Muscle layer of colon (tissue), 2 donors: ENCODE results near the gene SEL1L2.

Experiments used
- H3K27ac ChIP-seq: one replicate; pipeline ENCODE4 v1.7.0; 2013; ENCODE audit warnings: low read depth, mild to moderate bottlenecking, low read length, moderate library complexity
- H3K27me3 ChIP-seq, 2 donors: one replicate each; pipeline ENCODE4 v1.7.0; 2013; ENCODE audit warnings: low read length in 2 of 2, mild to moderate bottlenecking in 2 of 2; ENCODE audit not compliant: insufficient read depth in 2 of 2, control insufficient read depth in 1 of 2
- H3K36me3 ChIP-seq: one replicate; pipeline ENCODE4 v1.7.0; 2013; ENCODE audit warnings: mild to moderate bottlenecking, low read length; ENCODE audit not compliant: insufficient read depth
- H3K4me1 ChIP-seq: one replicate; pipeline ENCODE4 v1.7.0; 2013; ENCODE audit warnings: mild to moderate bottlenecking, low read length; ENCODE audit not compliant: insufficient read depth
- H3K4me3 ChIP-seq, 2 donors: one replicate each; pipeline ENCODE4 v1.7.0; 2013; ENCODE audit warnings: low read length in 2 of 2, low read depth in 1 of 2, mild to moderate bottlenecking in 1 of 2, moderate library complexity in 1 of 2
- H3K9ac ChIP-seq: one replicate; pipeline ENCODE4 v1.7.0; 2013; ENCODE audit warnings: low read length
- H3K9me3 ChIP-seq: one replicate; pipeline ENCODE4 v1.7.0; 2013; ENCODE audit warnings: mild to moderate bottlenecking, low read length
- donor health status: abdominal sarcoma.
- donor health status: Adenocarcinoma of cecum.

Gene SEL1L2, protein sequence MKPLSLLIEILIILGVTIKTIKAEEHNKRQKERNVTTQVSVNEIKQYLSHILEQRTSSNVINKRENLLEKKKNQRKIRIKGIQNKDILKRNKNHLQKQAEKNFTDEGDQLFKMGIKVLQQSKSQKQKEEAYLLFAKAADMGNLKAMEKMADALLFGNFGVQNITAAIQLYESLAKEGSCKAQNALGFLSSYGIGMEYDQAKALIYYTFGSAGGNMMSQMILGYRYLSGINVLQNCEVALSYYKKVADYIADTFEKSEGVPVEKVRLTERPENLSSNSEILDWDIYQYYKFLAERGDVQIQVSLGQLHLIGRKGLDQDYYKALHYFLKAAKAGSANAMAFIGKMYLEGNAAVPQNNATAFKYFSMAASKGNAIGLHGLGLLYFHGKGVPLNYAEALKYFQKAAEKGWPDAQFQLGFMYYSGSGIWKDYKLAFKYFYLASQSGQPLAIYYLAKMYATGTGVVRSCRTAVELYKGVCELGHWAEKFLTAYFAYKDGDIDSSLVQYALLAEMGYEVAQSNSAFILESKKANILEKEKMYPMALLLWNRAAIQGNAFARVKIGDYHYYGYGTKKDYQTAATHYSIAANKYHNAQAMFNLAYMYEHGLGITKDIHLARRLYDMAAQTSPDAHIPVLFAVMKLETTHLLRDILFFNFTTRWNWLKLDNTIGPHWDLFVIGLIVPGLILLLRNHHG

GRCh38 chr20:13990465-13990864 is at the start of gene SEL1L2:
TSS of gene SEL1L2 (minus strand) at chr20:13990614. CDS start at chr20:13990534, 80 bp downstream.
- Histone ChIP-seq H3K4me3 (no peak within 1 kb of the TSS), H3K9ac (no peak within 1 kb of the TSS), H3K4me1 (no peaks in the 10 kb centered on the region), H3K27ac (no peak within 1 kb of the TSS), H3K36me3 (no peaks in the 10 kb centered on the region), H3K27me3 (no peaks in the 10 kb centered on the region), H3K9me3 (no peaks in the 10 kb centered on the region)

DNA sequence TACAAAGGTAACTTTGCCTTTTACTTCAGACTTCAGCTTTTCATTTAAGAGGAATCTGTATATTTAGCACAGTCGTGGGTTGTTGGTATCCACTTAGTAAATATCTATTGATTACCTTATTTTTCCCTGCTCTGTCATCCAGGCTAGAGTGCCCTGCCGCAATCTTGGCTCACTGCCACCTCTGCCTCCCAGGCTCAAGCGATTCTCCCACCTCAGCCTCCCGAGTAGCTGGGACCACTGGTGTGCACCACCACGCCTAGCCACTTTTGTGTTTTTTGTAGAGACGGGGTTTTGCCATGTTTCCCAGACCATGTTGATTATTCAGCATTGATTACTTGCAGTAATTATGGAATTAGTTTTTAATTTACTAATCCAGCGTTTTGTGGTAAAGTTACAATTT is 46.2 kb upstream of the SEL1L2 start:
- Histone ChIP-seq H3K27me3 (no peaks in the 10 kb centered on the region), H3K4me1 (no peaks in the 10 kb centered on the region), H3K36me3 (no peaks in the 10 kb centered on the region), H3K9me3 (no peaks in the 10 kb centered on the region), H3K27ac (no peak overlapping the region), H3K4me3 (no peak overlapping the region), H3K9ac (no peak overlapping the region)

- no peaks in the 10 kb centered on the region for H3K4me1 ChIP-seq
- no peak overlapping the region for H3K4me3 ChIP-seq
- no peaks in the 10 kb centered on the region for H3K9me3 ChIP-seq
- no peak overlapping the region for H3K27ac ChIP-seq
- no peaks in the 10 kb centered on the region for H3K27me3 ChIP-seq
- H3K36me3 ChIP-seq, result no peaks in the 10 kb centered on the region
- no peak overlapping the region for H3K9ac ChIP-seq
Measured at GRCh38 chr20:14033310-14033709, 42.9 kb upstream of the SEL1L2 start.

GRCh38 chr20:14030991-14031390 is 40.6 kb upstream of the SEL1L2 start:
- no peak overlapping the region for H3K4me3 ChIP-seq
- H3K27ac ChIP-seq, result no peak overlapping the region
- H3K4me1 ChIP-seq, result no peaks in the 10 kb centered on the region
- H3K27me3 ChIP-seq, result no peaks in the 10 kb centered on the region
- H3K9ac ChIP-seq, result no peak overlapping the region
- H3K9me3 ChIP-seq, result no peaks in the 10 kb centered on the region
- H3K36me3 ChIP-seq, result no peaks in the 10 kb centered on the region

- H3K4me1 ChIP-seq, result no peaks in the 10 kb centered on the region
- no peaks in the 10 kb centered on the region for H3K9me3 ChIP-seq
- H3K27me3 ChIP-seq, result no peaks in the 10 kb centered on the region
- no peak overlapping the region for H3K9ac ChIP-seq
- H3K4me3 ChIP-seq, result no peak overlapping the region
- H3K27ac ChIP-seq, result no peak overlapping the region
- no peaks in the 10 kb centered on the region for H3K36me3 ChIP-seq
Measured at GRCh38 chr20:14012671-14013070, 22.3 kb upstream of the SEL1L2 start.

DNA sequence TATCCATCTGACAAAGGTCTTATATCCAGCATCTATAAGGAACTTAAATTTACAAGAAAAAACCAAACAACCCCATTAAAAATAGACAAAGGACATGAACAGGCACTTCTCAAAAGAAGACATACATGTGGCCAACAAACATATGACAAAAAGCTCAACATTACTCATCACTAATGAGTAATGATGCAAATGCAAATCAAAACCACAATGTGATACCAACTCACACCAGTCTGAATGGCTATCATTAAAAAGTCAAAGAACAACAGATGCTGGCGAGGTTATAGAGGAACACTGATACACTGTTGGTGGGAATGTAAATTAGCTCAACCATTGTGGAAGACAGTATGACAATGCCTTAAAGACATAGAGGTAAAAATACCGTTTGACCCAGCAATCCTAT is 18.8 kb upstream of the SEL1L2 start:
- Histone ChIP-seq H3K9ac (no peak overlapping the region), H3K27ac (no peak overlapping the region), H3K27me3 (no peaks in the 10 kb centered on the region), H3K9me3 (no peaks in the 10 kb centered on the region), H3K4me3 (no peak overlapping the region), H3K4me1 (no peaks in the 10 kb centered on the region), H3K36me3 (no peaks in the 10 kb centered on the region)

DNA sequence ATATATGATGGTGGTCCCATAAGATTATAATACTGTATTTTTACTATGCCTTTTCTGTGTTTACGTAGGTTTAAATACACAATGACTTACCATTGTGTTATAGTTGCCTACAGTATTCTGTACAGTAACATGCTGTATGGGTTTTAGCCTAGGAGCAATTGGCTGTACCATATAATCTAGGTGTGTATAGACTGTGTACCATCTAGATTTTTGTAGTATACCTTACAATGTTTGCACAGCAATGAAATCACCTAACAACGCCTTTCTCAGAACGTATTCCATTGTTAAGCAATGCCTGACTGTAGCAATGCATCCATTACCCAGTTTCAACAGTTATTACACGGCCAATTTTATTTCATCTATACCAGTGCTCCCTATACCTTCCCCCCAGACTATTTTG is 15.6 kb upstream of the SEL1L2 start:
- Histone ChIP-seq H3K4me3 (no peak overlapping the region), H3K9ac (no peak overlapping the region), H3K27me3 (no peaks in the 10 kb centered on the region), H3K27ac (no peak overlapping the region), H3K36me3 (no peaks in the 10 kb centered on the region), H3K9me3 (no peaks in the 10 kb centered on the region), H3K4me1 (no peaks in the 10 kb centered on the region)

- Histone ChIP-seq H3K27ac (no peak overlapping the region), H3K9ac (no peak overlapping the region), H3K4me3 (no peak overlapping the region)
Measured at GRCh38 chr20:14000917-14001316, 10.5 kb upstream of the SEL1L2 start.

GRCh38 chr20:13996265-13996664 is 5.9 kb upstream of the SEL1L2 start:
- H3K27ac ChIP-seq, result peak overlapping the region; percentile 32
- no peaks in the 10 kb centered on the region for H3K4me1 ChIP-seq
- H3K9me3 ChIP-seq, result no peaks in the 10 kb centered on the region
- H3K36me3 ChIP-seq, result no peaks in the 10 kb centered on the region
- H3K9ac ChIP-seq, result peak overlapping the region; percentile 14
- no peaks in the 10 kb centered on the region for H3K27me3 ChIP-seq
- H3K4me3 ChIP-seq, result peak overlapping the region; percentile 60 to 77

More at GRCh38 chr20:14000917-14001316, 10.5 kb upstream of the SEL1L2 start:
- Histone ChIP-seq H3K4me1 (no peaks in the 10 kb centered on the region), H3K27me3 (no peaks in the 10 kb centered on the region), H3K9me3 (no peaks in the 10 kb centered on the region), H3K36me3 (no peaks in the 10 kb centered on the region)

- H3K9me3 ChIP-seq, result no peaks in the 10 kb centered on the region
- no peaks in the 10 kb centered on the region for H3K36me3 ChIP-seq
- peak overlapping the region; percentile 32 for H3K27ac ChIP-seq
- peak overlapping the region; percentile 60 to 77 for H3K4me3 ChIP-seq
- H3K9ac ChIP-seq, result peak overlapping the region; percentile 14
- H3K27me3 ChIP-seq, result no peaks in the 10 kb centered on the region
- no peaks in the 10 kb centered on the region for H3K4me1 ChIP-seq
Measured at GRCh38 chr20:13995841-13996240, 5.4 kb upstream of the SEL1L2 start.

DNA sequence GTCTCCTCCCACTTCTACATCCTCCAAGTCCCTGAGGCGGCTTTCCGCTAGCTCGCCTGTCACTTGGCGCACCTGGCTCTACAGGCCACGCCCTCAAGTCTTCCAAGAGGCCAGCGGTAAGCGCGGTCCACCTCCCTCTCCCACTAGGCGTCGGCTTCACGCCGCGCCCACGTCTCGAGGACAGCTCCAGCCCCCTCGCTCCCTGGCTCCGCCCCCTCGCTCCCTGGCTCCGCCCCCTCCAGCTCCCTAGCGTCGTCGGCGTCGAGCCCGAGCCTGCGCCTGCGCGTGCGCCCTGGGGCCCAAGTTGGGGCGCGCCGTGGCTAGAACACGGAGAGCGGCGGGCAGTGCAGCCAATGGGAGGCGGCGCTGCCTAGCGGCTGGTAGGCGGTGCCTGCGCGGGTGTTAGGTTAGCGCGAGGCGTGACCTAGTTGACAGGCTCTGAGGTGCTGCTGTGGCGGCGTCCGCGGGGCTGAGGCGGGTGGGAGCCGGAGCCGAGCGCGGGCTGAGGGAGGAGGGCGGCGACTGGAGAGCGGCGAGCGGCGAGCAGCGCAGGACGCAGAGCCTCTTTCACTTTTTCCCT is 4.8 kb upstream of the SEL1L2 start, which contains the start of gene MACROD2:
TSS of gene MACROD2 (plus strand) at position 431 of the 580 bp plus-strand sequence.
- H3K9me3 ChIP-seq, result no peaks in the 10 kb centered on the region
- H3K27ac ChIP-seq, result peak within 1 kb of the TSS; percentile 39
- H3K4me1 ChIP-seq, result no peaks in the 10 kb centered on the region
- H3K9ac ChIP-seq, result peak within 1 kb of the TSS; percentile 14
- H3K36me3 ChIP-seq, result no peaks in the 10 kb centered on the region
- H3K4me3 ChIP-seq, result peak within 1 kb of the TSS; percentile 60 to 77
- no peaks in the 10 kb centered on the region for H3K27me3 ChIP-seq
